ENCODE measurements around the gene ST3GAL5. TPM values are rescaled to one million over a fixed set of nuclear protein-coding genes. Genes with fewer than 3 reads are reported as not detected.
A peak's percentile ranks its signal among the peaks of the same experiment; 100 is the strongest.

The ST3GAL5 gene
- total RNA-seq, 2 experiments from 2014 or later: 36.3 to 36.8 TPM

DNA sequence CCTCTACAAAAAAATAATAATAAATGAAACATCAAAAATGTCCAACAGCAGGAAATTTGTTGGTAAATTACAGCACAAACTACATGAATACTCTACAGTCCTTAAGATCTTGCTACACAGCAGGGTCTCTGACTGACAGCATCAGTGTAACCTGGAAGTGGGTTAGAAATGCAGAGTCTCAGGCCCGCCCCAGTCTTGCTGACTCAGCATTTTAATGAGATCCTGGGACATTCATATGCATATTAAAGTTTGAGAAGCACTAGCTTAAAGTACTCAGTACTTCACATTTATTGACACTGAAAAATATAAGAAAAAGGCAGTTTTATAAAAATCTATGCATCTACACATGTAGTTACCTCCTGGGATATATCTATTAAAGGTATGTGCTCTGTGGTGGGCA, 21.7 kb downstream of the ST3GAL5 start:
- DNase-seq: no peak
- ChIA-PET CTCF (interaction anchor here (1.2 to 1.7 kb wide), 4 partner anchors 14 to 212 kb away, joined by 3 to 5 read pairs (median 4); no protein-coding TSS in a partner anchor), POLR2A (no interaction called here)
- Mint-ChIP-seq H3K9me3 (no peaks in the 10 kb centered on the region), H3K27me3 (no peaks in the 10 kb centered on the region), H3K4me1 (peaks cover 40% of the 10 kb centered on the region), H3K27ac (peak overlapping the region; percentile 42), H3K36me3 (ENCODE audit: low read depth) (peaks cover 30% of the 10 kb centered on the region), H3K4me3 (no peak overlapping the region)

- POLR2A ChIA-PET: no interaction called here
- Mint-ChIP-seq H3K4me1 (peaks cover 49% of the 10 kb centered on the region), H3K27ac (no peak overlapping the region), H3K4me3 (no peak overlapping the region), H3K36me3 (ENCODE audit: low read depth) (peaks cover 36% of the 10 kb centered on the region), H3K27me3 (no peaks in the 10 kb centered on the region), H3K9me3 (no peaks in the 10 kb centered on the region)
- DNase-seq: no peak
- CTCF ChIA-PET: interaction anchor here (0.9 to 1.7 kb wide), 6 partner anchors 13 to 213 kb away, joined by 3 to 5 read pairs (median 3); partner anchors contain the start of gene ST3GAL5
Observed at GRCh38 chr2:85866165-85866659, 22.6 kb downstream of the ST3GAL5 start.

DNA sequence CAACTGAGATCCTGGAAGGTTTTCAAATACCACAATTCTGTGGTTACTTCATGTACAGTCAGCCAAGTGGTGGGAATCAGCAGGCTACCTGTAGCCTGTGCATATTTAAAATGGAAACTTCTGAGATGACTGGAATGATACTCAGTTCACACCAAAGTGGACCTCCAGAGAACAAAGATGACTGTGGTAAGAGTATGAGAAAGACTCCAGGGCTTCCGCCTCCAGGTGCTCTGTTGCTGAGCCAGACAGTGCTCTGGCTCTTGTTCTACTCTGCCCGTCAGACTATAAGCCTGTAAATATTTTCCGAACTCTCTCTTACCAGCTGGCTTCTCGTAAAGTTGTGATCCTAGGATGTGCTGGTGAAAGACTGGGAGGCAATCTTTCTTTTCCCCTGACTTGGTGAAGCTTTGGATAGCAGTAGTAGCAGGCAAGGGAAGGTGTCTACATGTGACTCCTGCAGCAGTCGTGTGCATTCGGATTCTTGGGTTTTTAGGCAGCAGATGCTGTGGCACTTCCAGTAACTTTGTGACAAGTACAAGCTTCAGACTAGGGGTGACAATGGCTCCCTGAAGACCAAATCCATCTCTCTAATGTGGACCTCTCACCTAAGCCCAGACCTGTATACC, 23.1 kb downstream of the ST3GAL5 start:
- no peaks in the 10 kb centered on the region for H3K9me3 Mint-ChIP-seq
- no peak for DNase-seq

GRCh38 chr2:85864654-85865053, 24.1 kb downstream of the ST3GAL5 start:
- H3K4me3 Mint-ChIP-seq: no peak overlapping the region
- no peak overlapping the region for H3K27ac Mint-ChIP-seq
- H3K4me1 Mint-ChIP-seq: peaks cover 61% of the 10 kb centered on the region
- DNase-seq: no peak
- no peaks in the 10 kb centered on the region for H3K9me3 Mint-ChIP-seq
- POLR2A ChIA-PET: no interaction called here
- peaks cover 49% of the 10 kb centered on the region for H3K36me3 Mint-ChIP-seq (ENCODE audit: low read depth)
- no peaks in the 10 kb centered on the region for H3K27me3 Mint-ChIP-seq
- CTCF ChIA-PET: interaction anchor here (0.7 to 2.6 kb wide), 3 partner anchors 8 to 23 kb away, joined by 3 to 12 read pairs (median 6); no protein-coding TSS in a partner anchor

More for the DNA sequence above, 23.1 kb downstream of the ST3GAL5 start:
- POLR2A ChIA-PET: no interaction called here
- CTCF ChIA-PET: interaction anchor here (0.9 to 2.6 kb wide), 6 partner anchors 12 to 214 kb away, joined by 3 to 12 read pairs (median 4); partner anchors contain the start of gene ST3GAL5
- H3K27ac Mint-ChIP-seq: no peak overlapping the region
- no peak overlapping the region for H3K4me3 Mint-ChIP-seq
- no peaks in the 10 kb centered on the region for H3K27me3 Mint-ChIP-seq
- H3K36me3 Mint-ChIP-seq (ENCODE audit: low read depth): peaks cover 41% of the 10 kb centered on the region
- peaks cover 55% of the 10 kb centered on the region for H3K4me1 Mint-ChIP-seq

- Mint-ChIP-seq H3K27me3 (no peaks in the 10 kb centered on the region), H3K4me3 (no peak overlapping the region), H3K27ac (no peak overlapping the region), H3K4me1 (peaks cover 62% of the 10 kb centered on the region), H3K36me3 (ENCODE audit: low read depth) (peaks cover 58% of the 10 kb centered on the region), H3K9me3 (no peaks in the 10 kb centered on the region)
- ChIA-PET POLR2A (no interaction called here), CTCF (interaction anchor here (0.6 to 2.1 kb wide), 3 partner anchors 26 to 67 kb away, joined by 3 to 6 read pairs (median 3); no protein-coding TSS in a partner anchor)
- no peak for DNase-seq
Observed at GRCh38 chr2:85862426-85862825, 26.4 kb downstream of the ST3GAL5 start.

- ChIA-PET CTCF (interaction anchor here (0.6 to 0.9 kb wide), 3 partner anchors 10 to 179 kb away, joined by 3 read pairs; no protein-coding TSS in a partner anchor), POLR2A (no interaction called here)
- H3K27me3 Mint-ChIP-seq: no peaks in the 10 kb centered on the region
- peak overlapping the region; percentile 89 for H3K27ac Mint-ChIP-seq
- peaks cover 59% of the 10 kb centered on the region for H3K36me3 Mint-ChIP-seq (ENCODE audit: low read depth)
- H3K9me3 Mint-ChIP-seq: no peaks in the 10 kb centered on the region
- DNase-seq: no peak
- H3K4me3 Mint-ChIP-seq: peak overlapping the region; percentile 40
- peaks cover 55% of the 10 kb centered on the region for H3K4me1 Mint-ChIP-seq
Observed at GRCh38 chr2:85861650-85862049, 27.1 kb downstream of the ST3GAL5 start.

GRCh38 chr2:85861180-85861579, 27.6 kb downstream of the ST3GAL5 start:
- Mint-ChIP-seq H3K9me3 (no peaks in the 10 kb centered on the region), H3K36me3 (ENCODE audit: low read depth) (peaks cover 63% of the 10 kb centered on the region)
- DNase-seq: peak; percentile 12

DNA sequence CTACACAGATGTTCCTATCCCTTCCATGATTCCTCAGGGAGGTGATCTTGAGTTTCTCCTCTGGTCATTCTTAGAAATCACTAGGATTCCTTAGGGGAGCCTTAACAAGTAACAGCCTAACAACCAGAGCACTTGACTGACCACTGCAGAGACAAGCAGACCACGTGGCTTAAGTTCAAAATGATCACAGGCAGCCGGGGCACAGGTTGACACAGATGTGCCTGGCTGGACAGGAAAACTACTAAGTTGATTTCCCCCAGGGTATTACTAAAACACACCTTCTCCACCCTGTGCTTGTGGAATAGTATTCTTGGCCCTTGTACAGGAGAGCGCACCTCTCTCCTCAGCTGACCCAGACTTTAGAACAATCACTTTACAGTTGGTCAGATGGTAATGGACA, 29.9 kb downstream of the ST3GAL5 start:
- ChIA-PET POLR2A (no interaction called here), CTCF (interaction anchor here (1.0 to 1.3 kb wide), 3 partner anchors 9 to 32 kb away, joined by 4 read pairs; no protein-coding TSS in a partner anchor)
- DNase-seq: no peak
- peaks cover 83% of the 10 kb centered on the region for H3K36me3 Mint-ChIP-seq (ENCODE audit: low read depth)
- peaks cover 57% of the 10 kb centered on the region for H3K4me1 Mint-ChIP-seq
- no peak overlapping the region for H3K27ac Mint-ChIP-seq
- peaks cover 14% of the 10 kb centered on the region for H3K9me3 Mint-ChIP-seq
- H3K27me3 Mint-ChIP-seq: no peaks in the 10 kb centered on the region
- no peak overlapping the region for H3K4me3 Mint-ChIP-seq

More at GRCh38 chr2:85861180-85861579, 27.6 kb downstream of the ST3GAL5 start:
- Mint-ChIP-seq H3K27ac (peak overlapping the region; percentile 89), H3K4me3 (peak overlapping the region; percentile 40), H3K4me1 (peaks cover 50% of the 10 kb centered on the region), H3K27me3 (no peaks in the 10 kb centered on the region)
- ChIA-PET POLR2A (no interaction called here), CTCF (interaction anchor here (0.6 to 1.4 kb wide), 4 partner anchors 9 to 179 kb away, joined by 3 read pairs; no protein-coding TSS in a partner anchor)

GRCh38 chr2:85854897-85855296, 33.9 kb downstream of the ST3GAL5 start:
- H3K4me1 Mint-ChIP-seq: peaks cover 64% of the 10 kb centered on the region
- peak overlapping the region; percentile 100 for H3K27ac Mint-ChIP-seq
- peaks cover 78% of the 10 kb centered on the region for H3K36me3 Mint-ChIP-seq (ENCODE audit: low read depth)
- no peaks in the 10 kb centered on the region for H3K27me3 Mint-ChIP-seq
- DNase-seq: no peak
- CTCF ChIA-PET: interaction anchor here (1.1 to 2.6 kb wide), 3 partner anchors 9 to 34 kb away, joined by 4 to 12 read pairs (median 6); partner anchors contain the start of gene ST3GAL5
- H3K4me3 Mint-ChIP-seq: no peak overlapping the region
- POLR2A ChIA-PET: no interaction called here
- H3K9me3 Mint-ChIP-seq: peaks cover 14% of the 10 kb centered on the region

GRCh38 chr2:85854166-85854509, 34.7 kb downstream of the ST3GAL5 start:
- no peaks in the 10 kb centered on the region for H3K27me3 Mint-ChIP-seq
- H3K4me1 Mint-ChIP-seq: peaks cover 66% of the 10 kb centered on the region
- peaks cover 14% of the 10 kb centered on the region for H3K9me3 Mint-ChIP-seq
- peak overlapping the region; percentile 100 for H3K27ac Mint-ChIP-seq
- peak overlapping the region; percentile 74 for H3K4me3 Mint-ChIP-seq
- POLR2A ChIA-PET: no interaction called here
- peaks cover 75% of the 10 kb centered on the region for H3K36me3 Mint-ChIP-seq (ENCODE audit: low read depth)
- DNase-seq: peak; percentile 24
- CTCF ChIA-PET: interaction anchor here (1.1 to 2.6 kb wide), 5 partner anchors 10 to 41 kb away, joined by 3 to 12 read pairs (median 6); partner anchors contain the start of gene ST3GAL5

DNA sequence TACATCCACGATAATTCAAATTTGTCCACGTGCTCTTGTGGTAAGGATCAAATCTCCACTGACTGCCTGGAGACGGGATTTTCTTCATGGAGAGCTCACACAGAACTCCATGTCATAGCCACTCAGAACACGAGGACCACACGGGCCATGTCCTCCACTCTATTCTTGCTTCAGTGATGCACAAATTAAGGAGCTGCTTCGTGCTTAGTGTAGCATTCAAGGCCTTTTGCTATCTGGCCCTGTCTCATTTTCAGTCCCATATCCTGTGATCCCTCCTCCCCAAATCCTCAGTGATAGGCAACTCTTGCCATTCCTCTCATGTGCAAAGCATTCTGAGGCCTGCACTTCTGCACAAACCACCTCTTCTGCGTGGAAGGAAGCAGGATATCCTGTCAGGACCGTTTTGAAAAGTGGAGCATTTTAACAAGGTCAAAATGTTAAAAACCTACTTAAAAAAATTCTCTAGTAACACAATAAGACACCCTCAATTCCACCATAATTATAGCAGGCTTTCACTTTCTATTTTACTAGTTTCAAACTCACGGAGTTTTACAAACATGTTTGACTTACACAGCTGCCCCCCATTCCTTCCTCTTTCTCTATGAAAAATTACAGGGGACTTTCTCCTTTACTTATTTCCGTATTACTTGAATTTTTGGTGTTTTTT, 35.2 kb downstream of the ST3GAL5 start:
- Mint-ChIP-seq H3K36me3 (ENCODE audit: low read depth) (peaks cover 70% of the 10 kb centered on the region), H3K9me3 (peaks cover 14% of the 10 kb centered on the region), H3K27ac (peak overlapping the region; percentile 100), H3K27me3 (no peaks in the 10 kb centered on the region), H3K4me1 (peaks cover 65% of the 10 kb centered on the region), H3K4me3 (peak overlapping the region; percentile 74)
- ChIA-PET POLR2A (no interaction called here), CTCF (interaction anchor here (0.6 to 2.6 kb wide), 8 partner anchors 10 to 40 kb away, joined by 3 to 12 read pairs (median 5); partner anchors contain the start of gene ST3GAL5)
- DNase-seq: peak; percentile 61

- H3K27me3 Mint-ChIP-seq: no peaks in the 10 kb centered on the region
- peaks cover 65% of the 10 kb centered on the region for H3K4me1 Mint-ChIP-seq
- DNase-seq: peak; percentile 71
- POLR2A ChIA-PET: no interaction called here
- H3K4me3 Mint-ChIP-seq: peak overlapping the region; percentile 74
- H3K27ac Mint-ChIP-seq: peak overlapping the region; percentile 100
- peaks cover 68% of the 10 kb centered on the region for H3K36me3 Mint-ChIP-seq (ENCODE audit: low read depth)
- CTCF ChIA-PET: interaction anchor here (0.6 to 2.6 kb wide), 7 partner anchors 11 to 39 kb away, joined by 3 to 12 read pairs (median 6); partner anchors contain the start of gene ST3GAL5
- peaks cover 14% of the 10 kb centered on the region for H3K9me3 Mint-ChIP-seq
Observed at GRCh38 chr2:85852937-85853498, 35.8 kb downstream of the ST3GAL5 start.

Data from activated CD4-positive, alpha-beta T cell treated with anti-CD3 and anti-CD28 coated beads, Interleukin-2, amount 10 ng/mL, durations not matched to agents 7 days and 5 days (primary cell).